NT2/D1 (cell line): ENCODE measurements around the gene CDCP1.
A peak's percentile ranks its signal among the peaks of the same experiment; 100 is the strongest.

ENCODE experiments used
- DNase-seq: peaks from one replicate; pipeline ENCODE4 v3.0.0-alpha.2; 2011; ENCODE audit warnings: low read depth, low spot score
- H3K27me3 ChIP-seq: 2 replicates; pipeline ENCODE4 v1.6.0; 2011; ENCODE audit warnings: mild to moderate bottlenecking; ENCODE audit not compliant: insufficient read length, insufficient read depth
- H3K36me3 ChIP-seq: 2 replicates; pipeline ENCODE4 v1.6.1; 2011; ENCODE audit warnings: mild to moderate bottlenecking, low read length, mixed read lengths; ENCODE audit not compliant: insufficient read depth, insufficient read length
- H3K4me1 ChIP-seq: 2 replicates; pipeline ENCODE4 v1.5.1; 2011; ENCODE audit not compliant: insufficient read depth, insufficient read length
- H3K4me3 ChIP-seq: 2 replicates; pipeline ENCODE4 v1.5.1; 2011; ENCODE audit warnings: low read depth; ENCODE audit not compliant: insufficient read length
- H3K9ac ChIP-seq: 2 replicates; pipeline ENCODE4 v1.6.0; 2011; ENCODE audit warnings: low read depth; ENCODE audit not compliant: insufficient read length
- H3K9me3 ChIP-seq: 2 replicates; pipeline ENCODE4 v1.5.1; 2011; ENCODE audit warnings: mild to moderate bottlenecking, low read length; ENCODE audit not compliant: insufficient read depth
- SUZ12 ChIP-seq: IDR thresholded peaks from 2 replicates; pipeline ENCODE4 v1.6.1; 2011; ENCODE audit not compliant: insufficient read length, insufficient read depth; ENCODE audit errors: extremely low read depth
- YY1 ChIP-seq: IDR thresholded peaks from 2 replicates; pipeline ENCODE4 v1.6.1; 2011; ENCODE audit not compliant: insufficient read length, insufficient read depth
- ZNF274 ChIP-seq: IDR thresholded peaks from 2 replicates; pipeline ENCODE4 v1.6.1; 2011; ENCODE audit warnings: mild to moderate bottlenecking, low read depth, low read length

Gene CDCP1

DNA sequence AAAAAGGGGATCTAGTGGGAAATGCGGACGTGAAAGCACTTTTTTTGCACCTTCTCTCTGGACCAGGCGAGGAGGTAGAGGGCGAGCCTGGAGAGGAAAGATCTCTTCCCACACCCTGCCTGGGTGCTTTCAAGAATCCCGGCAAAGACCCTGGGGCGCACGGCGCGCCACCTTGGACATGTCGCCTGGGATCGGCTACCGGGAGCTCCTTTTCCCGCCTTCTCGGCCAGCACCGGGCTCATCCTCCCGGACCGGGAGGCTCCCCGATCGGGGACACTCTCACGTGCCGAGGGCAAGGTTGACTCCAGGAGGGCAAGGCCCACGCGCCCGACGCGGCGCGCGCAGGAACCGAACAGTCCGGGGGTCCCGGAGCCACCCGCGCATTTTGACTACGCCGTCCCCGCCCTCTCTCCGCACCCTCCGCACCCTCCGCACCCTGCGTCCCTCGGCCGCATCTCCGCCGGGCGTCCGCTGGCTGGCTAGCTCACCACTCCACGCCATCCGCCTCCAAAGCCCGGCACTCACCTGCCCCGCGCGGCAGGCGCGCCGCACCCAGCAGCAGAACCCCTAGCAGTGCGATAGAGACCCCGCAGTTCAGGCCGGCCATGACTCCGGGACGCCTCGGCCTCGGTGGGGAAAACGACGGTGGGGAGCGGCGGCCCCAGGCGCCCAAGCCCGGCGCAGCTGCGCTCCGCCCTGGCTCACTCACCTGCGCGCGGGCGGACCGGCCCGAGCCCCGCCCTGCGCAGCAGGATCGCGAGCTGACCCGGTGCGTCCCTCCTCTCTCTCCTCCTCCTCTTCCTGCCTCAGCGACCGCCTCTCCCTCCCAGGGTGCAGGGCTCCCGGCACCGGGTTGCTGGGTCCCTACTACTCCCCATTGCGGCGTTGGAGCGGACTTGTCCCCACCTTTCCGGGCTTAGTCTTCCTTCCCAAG, at the start of gene CDCP1:
CDCP1 (minus strand) TSS at position 698 of the 934 bp plus-strand sequence; CDS start at position 607, 91 bp downstream.
- H3K4me1 ChIP-seq = no peaks in the 10 kb centered on the region
- TF ChIP-seq ZNF274 (no peak), SUZ12 (peak; percentile 83)
- peaks cover 3% of the 10 kb centered on the region; the same call in 1 of the 2 replicates for H3K9me3 ChIP-seq
- H3K36me3 ChIP-seq = no peaks in the 10 kb centered on the region
- peaks cover 48% of the 10 kb centered on the region for H3K27me3 ChIP-seq
- H3K4me3 ChIP-seq = peak within 1 kb of the TSS; percentile 71
- no peak for DNase-seq
- H3K9ac ChIP-seq = peak within 1 kb of the TSS; percentile 79

DNA sequence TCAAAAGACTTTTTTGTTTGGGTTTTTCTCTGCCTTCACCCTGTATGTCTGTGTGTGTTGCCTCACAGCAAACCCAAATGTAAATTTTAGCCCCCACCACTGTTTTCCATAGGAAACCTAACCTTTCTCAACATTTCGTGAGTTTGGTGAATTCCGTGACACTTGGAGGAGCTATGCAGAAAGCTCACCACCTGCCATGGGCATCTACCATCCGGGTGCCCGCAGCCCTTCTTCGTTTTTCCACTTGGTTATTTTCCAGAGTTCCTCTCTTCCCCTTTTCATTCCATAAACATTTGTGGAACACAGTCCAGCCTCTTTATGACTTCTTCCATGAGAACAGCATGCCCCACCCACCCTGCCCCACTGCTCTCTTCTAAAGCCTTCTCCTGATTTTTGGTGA, 48.6 kb upstream of the CDCP1 start:
- no peaks in the 10 kb centered on the region for H3K36me3 ChIP-seq
- no peak for DNase-seq
- H3K27me3 ChIP-seq = no peaks in the 10 kb centered on the region
- H3K9me3 ChIP-seq = no peaks in the 10 kb centered on the region
- H3K9ac ChIP-seq = no peak overlapping the region
- H3K4me3 ChIP-seq = no peak overlapping the region
- TF ChIP-seq SUZ12 = no peak
- no peak for TF ChIP-seq YY1
- TF ChIP-seq ZNF274 = no peak
- H3K4me1 ChIP-seq = peaks cover 3% of the 10 kb centered on the region

DNA sequence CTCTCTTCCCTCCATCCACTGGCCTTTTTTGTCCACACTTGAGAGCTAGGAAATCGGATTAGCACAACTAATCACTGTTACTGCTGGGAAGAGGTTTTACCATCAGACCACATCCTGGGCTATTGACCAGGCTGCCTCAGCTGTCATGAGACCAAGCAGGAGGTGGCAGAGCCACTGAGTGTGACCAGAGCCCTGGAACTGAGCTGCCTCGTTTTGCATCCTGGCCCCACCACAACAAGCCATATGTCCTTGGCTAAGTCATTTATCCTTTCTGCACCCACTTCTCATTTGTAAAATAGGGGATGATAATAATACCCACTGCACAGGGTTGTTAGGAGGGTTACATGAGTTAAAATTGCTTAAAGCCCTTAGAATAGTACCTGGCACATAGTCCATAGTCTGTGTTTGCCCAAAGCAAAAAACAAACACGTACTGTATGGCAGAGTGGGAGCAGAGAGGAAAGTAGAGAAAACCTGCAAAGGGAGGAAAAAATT, 45.8 kb upstream of the CDCP1 start:
- DNase-seq = no peak
- Histone ChIP-seq H3K27me3 (no peaks in the 10 kb centered on the region), H3K4me1 (no peaks in the 10 kb centered on the region)

DNA sequence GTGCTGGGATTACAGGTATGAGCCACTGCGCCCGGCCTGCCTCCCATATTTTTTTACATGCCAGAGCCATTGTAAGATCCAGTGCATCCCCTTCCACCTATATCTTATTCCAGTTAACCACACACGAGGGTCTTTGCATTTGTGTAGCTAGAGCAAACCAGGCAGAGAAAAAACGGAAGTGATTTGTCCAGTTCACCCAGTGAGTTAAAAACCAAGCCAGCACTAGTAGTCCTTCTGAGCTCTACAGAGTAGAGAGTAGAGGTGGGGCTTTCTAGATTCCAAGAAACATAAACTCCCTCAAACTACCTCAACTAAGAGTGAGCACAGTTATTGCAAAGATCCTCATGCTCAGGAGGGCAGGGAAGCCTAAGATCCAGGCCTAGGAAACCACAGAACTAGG, 45.2 kb upstream of the CDCP1 start:
- H3K9ac ChIP-seq = no peak overlapping the region
- DNase-seq = no peak
- H3K9me3 ChIP-seq = no peaks in the 10 kb centered on the region
- H3K4me3 ChIP-seq = no peak overlapping the region
- H3K27me3 ChIP-seq = no peaks in the 10 kb centered on the region
- no peaks in the 10 kb centered on the region for H3K4me1 ChIP-seq
- H3K36me3 ChIP-seq = no peaks in the 10 kb centered on the region
- TF ChIP-seq SUZ12 (no peak), ZNF274 (no peak), YY1 (no peak)

More for the DNA sequence above, 45.8 kb upstream of the CDCP1 start:
- H3K36me3 ChIP-seq = no peaks in the 10 kb centered on the region
- TF ChIP-seq YY1 (no peak), ZNF274 (no peak), SUZ12 (no peak)
- no peak overlapping the region for H3K4me3 ChIP-seq
- H3K9ac ChIP-seq = no peak overlapping the region
- no peaks in the 10 kb centered on the region for H3K9me3 ChIP-seq

- H3K9ac ChIP-seq = no peak overlapping the region
- no peaks in the 10 kb centered on the region for H3K36me3 ChIP-seq
- H3K4me3 ChIP-seq = no peak overlapping the region
- TF ChIP-seq YY1 (no peak), ZNF274 (no peak), SUZ12 (no peak)
- H3K9me3 ChIP-seq = no peaks in the 10 kb centered on the region
- DNase-seq = no peak
- no peaks in the 10 kb centered on the region for H3K4me1 ChIP-seq
- no peaks in the 10 kb centered on the region for H3K27me3 ChIP-seq
These were observed 42.8 kb upstream of the CDCP1 start for GRCh38 chr3:45188719-45189659.

- Histone ChIP-seq H3K9ac (no peak overlapping the region), H3K36me3 (no peaks in the 10 kb centered on the region), H3K4me3 (no peak overlapping the region), H3K4me1 (no peaks in the 10 kb centered on the region), H3K9me3 (no peaks in the 10 kb centered on the region), H3K27me3 (no peaks in the 10 kb centered on the region)
- TF ChIP-seq YY1 (no peak), SUZ12 (no peak), ZNF274 (no peak)
- DNase-seq = no peak
These were observed 41.5 kb upstream of the CDCP1 start for GRCh38 chr3:45187694-45188141.

GRCh38 chr3:45186871-45187270, 40.7 kb upstream of the CDCP1 start:
- Histone ChIP-seq H3K27me3 (no peaks in the 10 kb centered on the region), H3K4me1 (peaks cover under 1% of the 10 kb centered on the region), H3K9me3 (no peaks in the 10 kb centered on the region), H3K4me3 (no peak overlapping the region), H3K36me3 (no peaks in the 10 kb centered on the region), H3K9ac (no peak overlapping the region)
- no peak for DNase-seq
- no peak for TF ChIP-seq ZNF274
- no peak for TF ChIP-seq YY1
- TF ChIP-seq SUZ12 = no peak
